Measurements from ENCODE around the gene KPTN.

KPTN gene

DNA sequence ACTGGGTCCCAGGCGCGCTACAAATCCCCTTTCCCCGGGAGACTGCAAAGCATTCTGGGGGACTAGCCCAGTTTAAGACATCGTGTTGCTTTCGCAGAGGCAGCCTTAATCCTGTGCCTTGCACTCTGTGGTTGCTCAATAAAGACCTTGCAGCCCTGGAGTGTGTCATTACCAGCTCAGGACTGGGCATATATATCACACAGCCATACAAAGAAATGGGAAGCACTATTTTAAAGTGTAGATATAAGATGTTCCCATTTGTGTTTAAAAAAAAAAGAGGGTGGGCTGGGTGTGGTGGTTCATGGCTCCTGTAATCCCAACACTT lies 19.8 kb upstream of the KPTN start:
- no peak for DNase-seq (ENCODE audit: low read depth)
- TF ChIP-seq, protein P1, sequence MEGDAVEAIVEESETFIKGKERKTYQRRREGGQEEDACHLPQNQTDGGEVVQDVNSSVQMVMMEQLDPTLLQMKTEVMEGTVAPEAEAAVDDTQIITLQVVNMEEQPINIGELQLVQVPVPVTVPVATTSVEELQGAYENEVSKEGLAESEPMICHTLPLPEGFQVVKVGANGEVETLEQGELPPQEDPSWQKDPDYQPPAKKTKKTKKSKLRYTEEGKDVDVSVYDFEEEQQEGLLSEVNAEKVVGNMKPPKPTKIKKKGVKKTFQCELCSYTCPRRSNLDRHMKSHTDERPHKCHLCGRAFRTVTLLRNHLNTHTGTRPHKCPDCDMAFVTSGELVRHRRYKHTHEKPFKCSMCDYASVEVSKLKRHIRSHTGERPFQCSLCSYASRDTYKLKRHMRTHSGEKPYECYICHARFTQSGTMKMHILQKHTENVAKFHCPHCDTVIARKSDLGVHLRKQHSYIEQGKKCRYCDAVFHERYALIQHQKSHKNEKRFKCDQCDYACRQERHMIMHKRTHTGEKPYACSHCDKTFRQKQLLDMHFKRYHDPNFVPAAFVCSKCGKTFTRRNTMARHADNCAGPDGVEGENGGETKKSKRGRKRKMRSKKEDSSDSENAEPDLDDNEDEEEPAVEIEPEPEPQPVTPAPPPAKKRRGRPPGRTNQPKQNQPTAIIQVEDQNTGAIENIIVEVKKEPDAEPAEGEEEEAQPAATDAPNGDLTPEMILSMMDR (IDR thresholded peaks at IDR 0.05; ENCODE audit: control insufficient read depth, insufficient read depth, low read depth, low read length, missing control alignments) = no peak
- no peak overlapping the region for H3K4me3 ChIP-seq (ENCODE audit: control insufficient read depth, low read depth, low read length)

DNA sequence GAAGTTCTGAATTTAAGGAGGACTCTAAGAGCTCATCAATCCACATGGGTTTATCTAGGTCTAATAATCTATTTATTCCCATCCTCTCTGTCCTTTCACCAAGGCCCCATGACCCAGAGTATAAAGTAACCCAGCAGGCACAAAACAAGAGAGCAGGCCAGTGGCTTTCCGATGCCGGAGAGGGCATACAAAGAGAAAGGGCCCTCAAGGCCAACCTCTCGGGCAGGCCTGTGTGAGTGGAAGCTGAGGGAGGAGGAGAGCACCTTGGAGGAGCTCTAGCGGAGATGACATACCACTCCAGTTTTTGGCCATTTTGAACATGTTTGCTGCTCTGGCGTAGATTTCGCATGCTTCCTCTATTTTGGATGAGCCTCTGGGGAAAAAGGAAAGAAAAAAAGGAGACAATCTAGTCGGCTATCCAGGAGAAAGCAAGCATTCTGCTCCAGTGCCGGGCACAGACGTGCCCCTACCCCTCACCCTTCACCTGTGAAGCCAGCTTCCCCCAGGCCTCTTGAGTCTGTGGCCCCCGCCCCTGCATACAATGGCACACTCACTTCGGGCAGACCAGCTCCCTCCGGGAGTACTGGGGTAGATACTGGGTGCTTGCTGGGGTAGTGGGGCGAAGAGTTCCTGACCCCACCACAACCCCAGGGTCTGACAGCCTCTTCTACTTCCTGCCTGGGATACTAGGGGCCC lies 19.3 kb upstream of the KPTN start:
- no peak overlapping the region for H3K4me3 ChIP-seq (ENCODE audit: control insufficient read depth, low read depth, low read length)
- TF ChIP-seq, protein P1 (IDR thresholded peaks at IDR 0.05; ENCODE audit: control insufficient read depth, insufficient read depth, low read depth, low read length, missing control alignments) = no peak
- no peak for DNase-seq (ENCODE audit: low read depth)

DNA sequence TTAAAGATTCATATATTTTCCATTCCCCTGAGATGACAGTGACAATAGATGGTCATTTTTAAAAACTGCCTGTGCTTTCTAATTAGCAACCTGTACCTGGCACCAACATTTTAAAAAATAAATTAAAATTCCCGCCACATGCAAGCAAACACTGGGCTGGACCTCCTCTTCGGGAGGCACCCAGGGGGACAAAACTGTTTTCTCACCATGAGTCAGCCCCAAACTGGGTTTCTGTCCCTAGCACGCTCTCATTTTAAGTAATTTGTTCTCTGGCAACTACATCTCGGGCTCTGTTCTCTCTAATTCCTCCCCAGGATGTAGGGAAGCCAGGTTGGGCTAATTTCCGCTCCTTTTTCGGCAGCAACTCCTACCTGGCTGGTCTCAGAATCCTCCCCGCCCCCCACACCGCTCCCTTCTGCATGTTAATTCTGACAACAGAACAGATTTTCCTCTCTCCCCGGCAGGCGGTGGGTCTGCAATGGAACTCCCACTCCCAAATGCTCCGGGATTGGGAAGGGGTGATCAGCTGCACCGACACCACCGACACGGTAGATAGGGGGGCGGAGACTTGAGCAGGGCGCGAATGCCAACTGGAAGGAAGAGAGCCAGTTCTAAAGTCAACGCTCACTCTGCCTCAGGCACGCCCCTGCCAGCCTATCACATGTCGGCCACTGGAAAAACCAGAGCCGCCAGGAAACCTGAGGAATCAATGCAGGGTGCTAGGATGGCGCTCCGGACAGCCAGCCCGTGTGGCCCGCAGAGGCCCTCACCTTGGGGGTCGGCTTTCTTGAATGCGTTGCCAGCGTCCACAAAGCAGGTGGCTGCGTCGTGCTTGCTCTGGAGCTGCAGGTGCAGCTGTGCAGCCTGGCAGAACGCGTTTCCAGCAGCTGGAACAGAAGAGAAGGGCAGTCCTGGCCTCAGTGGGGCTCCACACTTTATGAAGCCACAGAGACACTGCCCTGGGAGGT lies 16.1 kb upstream of the KPTN start:
- no peak for DNase-seq (ENCODE audit: low read depth)
- TF ChIP-seq, protein P1 (IDR thresholded peaks at IDR 0.05; ENCODE audit: control insufficient read depth, insufficient read depth, low read depth, low read length, missing control alignments) = no peak
- H3K4me3 ChIP-seq (ENCODE audit: control insufficient read depth, low read depth, low read length) = no peak overlapping the region

DNA sequence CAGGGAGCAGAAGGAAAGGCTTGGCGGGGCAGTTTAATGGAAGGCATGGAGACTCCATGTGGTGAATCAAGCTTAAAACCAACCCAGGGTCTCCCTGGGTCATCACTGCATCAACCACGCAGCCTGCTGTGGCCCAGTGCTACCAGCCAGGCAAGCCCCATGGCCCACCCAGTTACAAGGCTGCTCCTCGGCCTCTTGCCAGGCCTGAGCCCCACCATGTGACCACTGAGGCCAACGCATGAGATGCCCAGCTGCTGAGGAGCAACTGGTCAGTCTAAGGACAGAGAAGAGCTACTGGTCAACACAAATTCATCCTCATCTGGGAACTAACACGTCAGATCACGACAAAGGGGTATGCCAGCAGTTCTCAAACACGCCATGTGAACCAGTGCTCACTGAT lies 15.4 kb upstream of the KPTN start:
- TF ChIP-seq, protein P1 (IDR thresholded peaks at IDR 0.05; ENCODE audit: control insufficient read depth, insufficient read depth, low read depth, low read length, missing control alignments) = no peak
- H3K4me3 ChIP-seq (ENCODE audit: control insufficient read depth, low read depth, low read length) = no peak overlapping the region
- DNase-seq (ENCODE audit: low read depth) = no peak

DNA sequence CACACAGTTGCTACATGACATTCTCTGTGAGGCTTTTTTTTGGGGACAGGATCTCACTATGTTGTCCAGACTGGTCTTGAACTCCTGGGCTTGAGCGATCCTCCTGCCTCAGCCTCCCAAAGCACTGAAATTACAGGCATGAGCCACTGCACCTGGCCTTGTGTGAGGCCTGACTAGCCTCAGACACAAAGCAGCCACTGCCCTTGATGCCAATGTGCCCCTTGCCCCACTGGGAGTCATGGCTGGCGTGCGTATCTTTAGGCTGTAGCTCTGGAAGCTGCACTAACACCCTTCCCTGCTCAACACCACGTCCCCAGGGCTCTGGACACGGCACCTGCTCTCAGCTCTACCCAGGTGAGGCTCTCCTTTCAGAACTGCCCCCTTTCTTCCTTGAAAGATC lies 14.5 kb upstream of the KPTN start:
- no peak overlapping the region for H3K4me3 ChIP-seq (ENCODE audit: control insufficient read depth, low read depth, low read length)
- TF ChIP-seq, protein P1 (IDR thresholded peaks at IDR 0.05; ENCODE audit: control insufficient read depth, insufficient read depth, low read depth, low read length, missing control alignments) = no peak
- no peak for DNase-seq (ENCODE audit: low read depth)

DNA sequence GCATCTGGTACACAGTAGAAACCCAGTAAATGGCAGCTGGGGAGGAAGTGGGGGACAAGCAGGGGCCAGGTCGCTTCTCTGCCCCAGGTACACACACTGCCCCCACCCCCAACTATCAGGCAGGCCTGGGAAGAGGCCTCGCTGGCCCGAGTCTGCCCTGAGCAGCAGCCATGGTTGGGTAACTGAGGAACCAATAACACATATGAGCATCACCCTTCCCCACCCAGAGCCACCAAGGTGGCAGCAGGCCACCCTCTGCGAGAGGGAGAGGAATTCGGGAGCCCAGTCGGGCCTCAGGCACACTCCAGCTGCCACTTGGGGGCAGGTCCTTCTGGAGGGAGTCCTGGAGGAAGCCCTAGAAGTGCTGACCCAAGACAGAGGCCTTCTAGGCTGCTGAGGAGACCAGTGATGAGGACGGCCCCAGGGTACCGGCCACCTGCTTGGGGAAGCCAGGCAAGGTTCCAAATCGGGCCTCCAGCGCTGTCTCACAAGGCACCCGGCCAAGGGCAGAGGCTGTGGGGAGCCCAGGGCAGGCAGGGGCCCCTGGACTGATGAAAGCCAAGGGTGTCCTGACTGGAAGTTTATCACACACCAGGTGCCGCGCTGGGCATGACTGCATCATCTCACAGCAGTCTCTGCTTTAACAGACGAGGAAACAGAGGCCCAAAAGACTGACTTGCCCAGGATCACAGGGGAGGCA lies 14.0 kb upstream of the KPTN start:
- DNase-seq (ENCODE audit: low read depth) = no peak
- H3K4me3 ChIP-seq (ENCODE audit: control insufficient read depth, low read depth, low read length) = no peak overlapping the region
- TF ChIP-seq, protein P1 (IDR thresholded peaks at IDR 0.05; ENCODE audit: control insufficient read depth, insufficient read depth, low read depth, low read length, missing control alignments) = no peak

Measured in AG09309 (cell line).